HFF-Myc (cell line): Measurements from ENCODE around the gene RAP1GDS1.

ENCODE experiments used
- DNase-seq: peaks from one replicate; pipeline ENCODE4 v3.0.0-alpha.2; 2011; ENCODE audit warnings: low read depth; ENCODE audit errors: extremely low read depth
- H3K4me3 ChIP-seq: replicated peaks from 2 replicates; pipeline ENCODE4 v1.5.1; 2011; ENCODE audit warnings: low read depth, mild to moderate bottlenecking, control low read depth, low read length
- TF ChIP-seq, protein P1 (sequence below): IDR thresholded peaks from 2 replicates; pipeline ENCODE4 v1.5.1; 2012; ENCODE audit warnings: mild to moderate bottlenecking, low read depth, low read length, control low read depth; ENCODE audit errors: missing control alignments

RAP1GDS1 gene

DNA sequence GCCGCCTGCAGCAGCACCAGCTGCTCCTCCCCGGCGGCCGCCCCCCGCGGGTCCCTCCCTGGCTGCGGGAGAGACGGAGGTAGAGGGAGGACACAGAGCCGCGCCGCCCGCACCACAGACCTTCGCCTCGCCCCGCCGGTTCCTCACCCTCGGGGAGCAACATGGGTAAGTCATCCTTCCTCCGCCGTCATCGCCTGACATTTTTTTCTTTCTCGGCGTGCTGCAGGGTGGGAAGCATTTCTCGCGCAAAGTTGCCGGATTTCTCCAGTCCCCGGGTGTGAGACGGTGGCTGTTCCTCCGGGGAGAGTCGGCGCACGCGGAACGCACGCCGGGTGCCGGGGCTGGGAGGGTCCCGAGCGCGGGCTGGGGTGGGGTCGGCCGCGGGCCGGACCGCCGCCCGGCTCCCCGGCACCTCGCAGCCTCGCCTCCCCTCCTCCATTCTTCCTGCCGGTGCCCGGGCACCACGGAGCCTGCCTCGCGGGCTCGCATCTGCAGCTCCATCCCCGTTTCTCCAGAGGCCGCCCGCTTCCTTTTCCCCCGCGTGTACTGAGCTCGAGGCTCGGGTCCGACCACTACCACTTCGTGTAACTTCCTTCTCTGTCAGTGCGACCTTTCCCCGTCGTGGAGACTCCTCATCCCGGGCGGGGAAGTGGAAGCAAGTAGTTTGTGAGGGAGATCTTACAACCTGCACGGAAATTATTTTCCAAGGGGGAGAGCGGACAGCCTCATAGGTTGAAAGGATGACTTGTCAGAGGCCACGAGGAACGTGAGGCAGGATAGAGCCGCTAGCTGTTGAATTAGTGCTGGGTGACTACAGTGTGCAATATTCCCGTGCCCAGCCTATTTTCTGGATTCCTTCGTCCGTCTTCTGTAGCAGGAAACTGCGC, 464 bp downstream of the RAP1GDS1 start:
- TF ChIP-seq, protein P1, sequence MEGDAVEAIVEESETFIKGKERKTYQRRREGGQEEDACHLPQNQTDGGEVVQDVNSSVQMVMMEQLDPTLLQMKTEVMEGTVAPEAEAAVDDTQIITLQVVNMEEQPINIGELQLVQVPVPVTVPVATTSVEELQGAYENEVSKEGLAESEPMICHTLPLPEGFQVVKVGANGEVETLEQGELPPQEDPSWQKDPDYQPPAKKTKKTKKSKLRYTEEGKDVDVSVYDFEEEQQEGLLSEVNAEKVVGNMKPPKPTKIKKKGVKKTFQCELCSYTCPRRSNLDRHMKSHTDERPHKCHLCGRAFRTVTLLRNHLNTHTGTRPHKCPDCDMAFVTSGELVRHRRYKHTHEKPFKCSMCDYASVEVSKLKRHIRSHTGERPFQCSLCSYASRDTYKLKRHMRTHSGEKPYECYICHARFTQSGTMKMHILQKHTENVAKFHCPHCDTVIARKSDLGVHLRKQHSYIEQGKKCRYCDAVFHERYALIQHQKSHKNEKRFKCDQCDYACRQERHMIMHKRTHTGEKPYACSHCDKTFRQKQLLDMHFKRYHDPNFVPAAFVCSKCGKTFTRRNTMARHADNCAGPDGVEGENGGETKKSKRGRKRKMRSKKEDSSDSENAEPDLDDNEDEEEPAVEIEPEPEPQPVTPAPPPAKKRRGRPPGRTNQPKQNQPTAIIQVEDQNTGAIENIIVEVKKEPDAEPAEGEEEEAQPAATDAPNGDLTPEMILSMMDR, result no peak
- peak overlapping the region; percentile 88 for H3K4me3 ChIP-seq
- DNase-seq, result peak; percentile 30

DNA sequence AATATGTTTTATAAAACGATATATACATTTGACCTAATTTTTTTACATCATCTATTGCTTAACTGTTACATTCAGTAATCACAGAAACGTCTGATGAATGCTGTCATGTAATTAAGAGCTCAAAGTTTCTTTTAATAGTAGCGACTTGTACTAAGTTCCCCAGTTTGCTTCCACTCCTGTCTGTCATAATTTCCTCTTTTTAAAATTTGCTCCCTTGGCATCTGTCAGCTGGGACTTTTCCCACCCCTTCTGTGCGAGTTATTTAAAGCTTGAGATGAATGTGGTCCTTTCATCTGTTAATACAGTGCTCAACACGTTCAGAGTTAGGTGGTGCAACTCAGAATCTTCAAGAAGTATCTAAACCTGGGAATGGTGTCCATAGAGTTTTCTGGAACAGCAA, 1.2 kb downstream of the RAP1GDS1 start:
- no peak for DNase-seq
- TF ChIP-seq, protein P1, result no peak
- H3K4me3 ChIP-seq, result peak overlapping the region; percentile 88

DNA sequence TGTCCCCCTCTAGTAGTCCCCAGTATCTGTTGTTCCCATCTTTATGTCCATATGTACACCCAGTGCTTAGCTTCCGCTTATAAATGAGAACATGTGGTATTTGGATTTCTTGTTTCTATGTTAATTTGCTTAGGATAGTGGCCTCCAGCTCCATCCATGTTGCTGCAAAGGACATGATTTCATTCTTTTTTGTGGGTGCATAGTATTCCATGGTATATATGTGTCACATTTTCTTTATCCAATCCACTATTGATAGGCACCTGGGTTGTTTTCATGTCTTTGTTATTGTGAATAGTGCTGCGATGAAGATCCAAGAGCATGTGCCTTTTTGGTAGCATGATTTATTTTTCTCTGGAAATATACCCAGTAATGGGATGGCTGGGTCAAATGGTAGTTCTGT, 6.3 kb downstream of the RAP1GDS1 start:
- no peak overlapping the region for H3K4me3 ChIP-seq
- TF ChIP-seq, protein P1, result no peak
- no peak for DNase-seq

DNA sequence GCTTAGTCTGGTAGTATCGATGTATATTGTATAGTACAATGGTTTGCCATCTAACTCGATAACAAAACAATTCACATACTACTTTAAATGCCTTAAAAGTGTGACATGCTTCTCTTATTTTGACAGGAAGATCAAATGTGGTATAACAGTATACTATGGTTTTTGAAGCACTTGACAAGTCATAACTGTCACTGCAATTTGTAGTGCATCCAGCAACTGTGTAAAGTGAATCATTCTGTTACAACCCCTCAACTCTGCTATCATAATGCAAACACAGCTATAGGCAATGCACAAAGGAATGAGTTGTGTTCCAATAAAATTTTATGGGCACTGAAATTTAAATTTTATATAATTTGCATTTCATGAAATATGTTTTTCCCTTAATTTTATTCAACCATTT, 14.0 kb downstream of the RAP1GDS1 start:
- no peak for DNase-seq
- H3K4me3 ChIP-seq, result no peak overlapping the region
- TF ChIP-seq, protein P1, result no peak

DNA sequence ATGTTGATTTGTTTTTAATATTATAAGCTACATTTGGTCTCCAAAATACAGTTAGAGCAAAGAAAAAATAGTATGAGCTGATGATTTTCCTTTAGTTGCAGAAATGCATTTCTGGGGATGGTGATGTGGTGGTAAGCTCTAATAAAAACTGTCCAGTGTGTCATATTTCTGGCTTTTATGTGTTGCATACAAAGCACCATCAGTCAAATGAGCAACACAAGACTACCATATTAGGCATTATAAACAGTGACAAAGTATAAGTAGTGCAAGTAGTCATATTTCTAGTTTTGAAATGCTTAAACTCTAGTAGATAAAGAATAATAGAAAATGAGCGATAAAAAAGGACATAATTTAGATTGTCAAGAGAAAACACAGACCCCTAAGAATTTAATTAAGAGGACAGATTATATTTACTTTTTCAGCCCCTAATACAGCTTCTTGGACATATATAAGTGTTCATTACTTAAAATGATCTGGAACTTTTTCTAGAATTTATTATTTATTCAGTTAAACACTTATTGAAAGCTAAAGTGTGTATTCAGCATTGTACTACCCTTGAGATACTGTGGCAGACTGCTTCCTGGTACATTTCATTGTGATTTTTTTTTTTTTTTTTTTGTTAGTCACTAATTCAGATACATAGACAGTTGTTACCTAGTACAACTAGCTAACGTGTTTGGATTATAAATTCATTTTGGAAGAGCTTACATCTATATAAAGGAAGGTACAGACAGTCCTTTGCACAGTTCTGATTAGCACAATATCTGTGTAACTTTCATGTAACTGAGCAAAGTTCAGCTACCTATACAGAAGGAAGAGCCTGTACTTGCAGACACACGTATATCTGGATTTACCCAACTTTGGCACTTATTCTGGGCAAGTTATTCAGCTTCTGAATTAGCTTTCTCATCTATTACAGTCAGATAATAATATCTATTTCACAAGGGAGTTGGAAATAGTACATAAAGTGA, 22.3 kb downstream of the RAP1GDS1 start:
- TF ChIP-seq, protein P1, result no peak
- no peak for DNase-seq
- no peak overlapping the region for H3K4me3 ChIP-seq

DNA sequence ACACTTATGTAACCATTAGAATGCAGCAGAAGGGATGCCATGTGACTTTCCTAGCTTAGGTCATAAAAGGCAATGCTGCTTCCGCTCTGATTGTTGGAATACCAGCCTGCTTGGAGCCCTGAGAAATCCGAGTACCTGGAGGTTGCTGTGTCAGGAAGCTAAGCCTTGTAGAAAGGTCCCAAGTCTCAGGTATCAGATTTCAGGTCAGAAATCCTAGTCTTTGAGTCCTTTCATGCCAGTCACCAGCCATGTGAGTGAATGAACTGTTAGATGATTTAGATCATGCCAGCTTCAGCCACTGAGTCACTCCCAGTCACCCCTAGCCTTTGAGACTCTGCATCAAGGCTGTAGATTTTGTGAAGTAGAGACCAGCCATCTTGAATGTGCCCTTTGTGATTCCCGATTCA, 23.5 kb downstream of the RAP1GDS1 start:
- no peak for DNase-seq
- H3K4me3 ChIP-seq, result no peak overlapping the region
- TF ChIP-seq, protein P1, result no peak
